Astrocyte of the spinal cord (primary cell): Measurements from ENCODE around the gene RAB38.

Source experiments
- DNase-seq: peaks from one replicate; pipeline ENCODE4 v3.0.0; 2011; ENCODE audit warnings: low read depth, low spot score
- H3K4me3 ChIP-seq: 2 replicates; pipeline ENCODE4 v1.5.1; 2011; ENCODE audit warnings: low read depth, mild to moderate bottlenecking, low read length, moderate library complexity
- CTCF ChIP-seq: IDR thresholded peaks from 2 replicates; pipeline ENCODE4 v1.5.1; 2012; ENCODE audit warnings: low read depth, mild to moderate bottlenecking, low read length, inconsistent platforms
- in situ Hi-C: cut with HindIII; loops from 2 replicates; pipeline ENCODE4 v1.10.0; 2017; ENCODE audit warnings: low sequenced_read_pairs

Gene RAB38

GRCh38 chr11:88175569-88176075, 379 bp upstream of the RAB38 start:
- in situ Hi-C loops: no loop called here
- peak; percentile 33 for DNase-seq
- H3K4me3 ChIP-seq: peak overlapping the region; percentile 53
- no peak for TF ChIP-seq CTCF

GRCh38 chr11:88173956-88174355, 1.3 kb downstream of the RAB38 start:
- DNase-seq: no peak
- TF ChIP-seq CTCF: no peak
- H3K4me3 ChIP-seq: no peak overlapping the region
- in situ Hi-C loops: no loop called here

GRCh38 chr11:88171982-88172381, 3.3 kb downstream of the RAB38 start:
- no peak overlapping the region for H3K4me3 ChIP-seq

GRCh38 chr11:88170673-88171072, 4.6 kb downstream of the RAB38 start:
- no peak overlapping the region for H3K4me3 ChIP-seq
- in situ Hi-C loops: no loop called here
- DNase-seq: no peak
- TF ChIP-seq CTCF: no peak

More at GRCh38 chr11:88171982-88172381, 3.3 kb downstream of the RAB38 start:
- DNase-seq: no peak
- in situ Hi-C loops: no loop called here
- no peak for TF ChIP-seq CTCF

GRCh38 chr11:88169881-88170280, 5.4 kb downstream of the RAB38 start:
- H3K4me3 ChIP-seq: no peak overlapping the region
- no peak for TF ChIP-seq CTCF
- in situ Hi-C loops: no loop called here
- no peak for DNase-seq

GRCh38 chr11:88169471-88169870, 5.8 kb downstream of the RAB38 start:
- DNase-seq: no peak
- in situ Hi-C loops: no loop called here
- no peak overlapping the region for H3K4me3 ChIP-seq
- no peak for TF ChIP-seq CTCF

- no peak for TF ChIP-seq CTCF
- in situ Hi-C loops: no loop called here
- no peak overlapping the region for H3K4me3 ChIP-seq
- DNase-seq: no peak
Observed at GRCh38 chr11:88167853-88168252, 7.4 kb downstream of the RAB38 start.
